GM19468 (cell line): ENCODE results near the gene STRAP.
"Not testable (repeated sequence)": the region's sequence is repeated elsewhere in the genome, so short reads cannot be mapped to it uniquely, and the experiment has no call there.

Source experiments
- ATAC-seq: cut with Tn5 transposase; IDR thresholded peaks from one replicate; pipeline ENCODE4 v1.9.1; 2021; ENCODE audit warnings: mild to moderate bottlenecking, moderate library complexity, moderate number of reproducible peaks; ENCODE audit not compliant: unreplicated experiment; ENCODE audit errors: extremely low read depth

STRAP gene

GRCh38 chr12:15914131-15914530 lies 31.9 kb downstream of the STRAP start:
- not testable (repeated sequence) for ATAC-seq

GRCh38 chr12:15918066-15918465 lies 35.9 kb downstream of the STRAP start:
- ATAC-seq = no peak

- no peak for ATAC-seq
These were observed 37.2 kb downstream of the STRAP start for GRCh38 chr12:15919418-15919817.

GRCh38 chr12:15924956-15925355 lies 42.8 kb downstream of the STRAP start:
- no peak for ATAC-seq

- ATAC-seq = no peak
These were observed 46.2 kb downstream of the STRAP start for GRCh38 chr12:15928346-15928745.

- ATAC-seq = no peak
These were observed 46.8 kb downstream of the STRAP start for GRCh38 chr12:15928870-15929571.

GRCh38 chr12:15931590-15932053 lies 49.4 kb downstream of the STRAP start:
- ATAC-seq = no peak

- no peak for ATAC-seq
These were observed 50.1 kb downstream of the STRAP start for GRCh38 chr12:15932327-15932726.

GRCh38 chr12:15932971-15933370 lies 50.8 kb downstream of the STRAP start:
- no peak for ATAC-seq

- ATAC-seq = no peak
These were observed 51.6 kb downstream of the STRAP start for GRCh38 chr12:15933751-15934150.

GRCh38 chr12:15936751-15937150 lies 54.6 kb downstream of the STRAP start:
- no peak for ATAC-seq

GRCh38 chr12:15937902-15938301 lies 55.7 kb downstream of the STRAP start:
- ATAC-seq = no peak

- ATAC-seq = no peak
These were observed 56.9 kb downstream of the STRAP start for GRCh38 chr12:15939111-15939510.

GRCh38 chr12:15942475-15942874 lies 60.3 kb downstream of the STRAP start:
- no peak for ATAC-seq

- not testable (repeated sequence) for ATAC-seq
These were observed 61.3 kb downstream of the STRAP start for GRCh38 chr12:15943519-15943918.

- ATAC-seq = not testable (repeated sequence)
These were observed 66.3 kb downstream of the STRAP start for GRCh38 chr12:15948461-15948860.
